Neural progenitor cell (in vitro differentiated cells): ENCODE results near the gene E2F6. TPM values are rescaled to one million over a fixed set of nuclear protein-coding genes. Genes with fewer than 3 reads are reported as not detected.

Source experiments
- DNase-seq: peaks from one replicate; pipeline ENCODE4 v3.0.0-alpha.2; 2016; ENCODE audit warnings: low spot score
- H2AFZ ChIP-seq: fragments of 200-600 bp; sonication (generic); replicated peaks from 2 replicates; pipeline ENCODE4 v1.6.1; 2016; ENCODE audit warnings: antibody characterized with exemption
- H3F3A ChIP-seq: fragments of 200-600 bp; sonication (generic); 2 replicates; pipeline ENCODE4 v1.6.1; 2016; ENCODE audit warnings: antibody characterized with exemption, low read depth
- H3K27ac ChIP-seq: fragments of 200-600 bp; sonication (generic); 2 replicates; pipeline ENCODE4 v1.5.1; 2016; ENCODE audit warnings: mild to moderate bottlenecking
- H3K27me3 ChIP-seq: fragments of 200-600 bp; sonication (generic); 2 replicates; pipeline ENCODE4 v1.6.1; 2016; ENCODE audit warnings: mild to moderate bottlenecking, moderate library complexity
- H3K36me3 ChIP-seq: fragments of 200-600 bp; sonication (generic); 2 replicates; pipeline ENCODE4 v1.5.1; 2016
- H3K4me1 ChIP-seq: fragments of 200-600 bp; sonication (generic); 2 replicates; pipeline ENCODE4 v1.6.1; 2016; ENCODE audit warnings: mixed run types
- H3K4me2 ChIP-seq: fragments of 200-600 bp; sonication (generic); 2 replicates; pipeline ENCODE4 v1.6.1; 2016
- H3K4me3 ChIP-seq: fragments of 200-600 bp; sonication (generic); 2 replicates; pipeline ENCODE4 v1.5.1; 2016
- H3K79me2 ChIP-seq: fragments of 200-600 bp; sonication (generic); 2 replicates; pipeline ENCODE4 v1.6.1; 2016; ENCODE audit warnings: low read depth
- H3K9ac ChIP-seq: fragments of 200-600 bp; sonication (generic); 2 replicates; pipeline ENCODE4 v1.6.1; 2016
- H3K9me3 ChIP-seq: fragments of 200-600 bp; sonication (generic); 2 replicates; pipeline ENCODE4 v1.5.1; 2016; ENCODE audit warnings: low read depth
- H4K20me1 ChIP-seq: fragments of 200-600 bp; sonication (generic); 2 replicates; pipeline ENCODE4 v1.6.1; 2016; ENCODE audit warnings: low read depth
- H3K27ac Mint-ChIP-seq: 3 replicates; pipeline ENCODE4 v1.8.0; 2021; ENCODE audit warnings: mixed read lengths
- H3K27me3 Mint-ChIP-seq: 2 replicates; pipeline ENCODE4 v1.8.0; 2022; ENCODE audit warnings: low read depth, mild to moderate bottlenecking, inconsistent platforms, moderate library complexity, mixed read lengths; ENCODE audit not compliant: insufficient read depth
- H3K36me3 Mint-ChIP-seq: 3 replicates; pipeline ENCODE4 v1.8.0; 2021; ENCODE audit warnings: mixed read lengths
- H3K4me1 Mint-ChIP-seq: 3 replicates; pipeline ENCODE4 v1.8.0; 2021; ENCODE audit warnings: mixed read lengths
- H3K4me3 Mint-ChIP-seq: 3 replicates; pipeline ENCODE4 v1.8.0; 2021; ENCODE audit warnings: mild to moderate bottlenecking, moderate library complexity, mixed read lengths
- H3K9me3 Mint-ChIP-seq: 3 replicates; pipeline ENCODE4 v1.8.0; 2020; ENCODE audit warnings: mixed read lengths
- CTCF ChIP-seq: fragments of 200-600 bp; sonication (generic); IDR thresholded peaks from 2 replicates; pipeline ENCODE4 v1.5.1; 2017; ENCODE audit warnings: antibody characterized with exemption, mild to moderate bottlenecking
- EZH2 ChIP-seq: fragments of 200-600 bp; sonication (generic); IDR thresholded peaks from 2 replicates; pipeline ENCODE4 v1.6.1; 2017; ENCODE audit warnings: antibody characterized with exemption, mild to moderate bottlenecking, moderate library complexity
- EZH2phosphoT487 ChIP-seq: fragments of 200-600 bp; sonication (generic); IDR thresholded peaks from 2 replicates; pipeline ENCODE4 v1.6.1; 2017; ENCODE audit warnings: antibody characterized with exemption
- total RNA-seq: library from RNA; depleted of rRNA; stranded (reverse); fragments of >200 nt; gene quantifications from 2 replicates; pipeline ENCODE4 v1.2.3, GENCODE V29; 2015; ENCODE audit warnings: low replicate concordance

Gene E2F6
- total RNA-seq, 1 donor from 2014 or later, result 36.3 TPM

DNA sequence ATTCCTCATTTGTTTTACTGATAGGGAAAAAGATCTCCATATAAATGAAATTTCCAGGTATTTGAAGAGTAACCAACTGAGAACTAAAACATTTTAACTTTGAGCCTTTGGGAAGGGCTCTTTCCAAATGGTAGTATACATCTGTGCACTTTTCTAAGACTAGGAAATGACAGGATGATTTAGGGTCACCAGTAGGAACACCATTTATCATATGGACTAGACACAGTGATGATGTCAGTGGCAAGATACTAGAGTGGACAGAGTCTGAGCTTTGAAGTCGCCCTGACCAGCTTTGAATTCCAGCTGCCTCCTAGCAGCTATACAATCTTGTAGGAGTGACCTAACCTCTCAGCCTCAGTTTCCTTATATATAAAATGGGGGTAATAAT, 56.4 kb downstream of the E2F6 start:
- no peak overlapping the region for H3K4me2 ChIP-seq

DNA sequence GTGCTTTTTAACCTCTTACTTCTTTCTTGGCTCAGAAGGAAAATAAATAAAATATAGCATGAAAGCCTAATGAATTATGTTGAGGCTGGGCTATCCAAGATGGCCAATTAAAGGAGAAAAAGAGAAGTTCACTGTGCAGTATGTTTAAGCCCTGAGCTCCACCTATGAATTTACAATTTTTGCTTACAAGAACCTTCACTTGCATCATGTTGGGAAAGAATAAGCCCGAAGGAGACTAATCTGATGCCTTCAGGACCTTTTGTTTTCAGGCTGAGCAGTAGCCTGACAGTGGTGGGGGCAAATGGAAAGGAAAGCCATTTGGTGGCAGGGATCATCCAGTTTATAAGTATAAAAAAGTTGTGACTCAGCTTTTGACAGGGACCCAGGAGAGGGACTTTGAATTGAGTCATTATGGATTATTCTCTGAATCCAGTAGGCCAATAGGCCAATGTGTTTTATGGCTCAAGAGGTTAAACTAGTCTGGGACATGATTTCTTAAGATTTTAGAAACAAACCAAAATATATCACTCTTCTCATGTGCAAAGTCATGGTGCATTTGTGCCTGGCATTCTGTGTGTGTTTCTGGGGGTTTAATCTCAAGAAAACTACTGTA, 56.9 kb downstream of the E2F6 start:
- Mint-ChIP-seq H3K4me1 (peaks cover 37% of the 10 kb centered on the region), H3K27ac (no peak overlapping the region), H3K36me3 (no peaks in the 10 kb centered on the region), H3K4me3 (no peak overlapping the region), H3K27me3 (peaks cover 4% of the 10 kb centered on the region), H3K9me3 (no peaks in the 10 kb centered on the region)
- no peaks in the 10 kb centered on the region for H3K79me2 ChIP-seq
- no peaks in the 10 kb centered on the region for H3K36me3 ChIP-seq
- H4K20me1 ChIP-seq, result no peaks in the 10 kb centered on the region
- no peak overlapping the region for H2AFZ ChIP-seq
- no peak overlapping the region for H3K27ac ChIP-seq
- H3K4me2 ChIP-seq, result no peak overlapping the region
- no peak overlapping the region for H3K4me3 ChIP-seq
- no peaks in the 10 kb centered on the region for H3K4me1 ChIP-seq
- TF ChIP-seq EZH2 (no peak), EZH2phosphoT487 (no peak), CTCF (no peak)
- no peaks in the 10 kb centered on the region for H3K27me3 ChIP-seq
- no peak overlapping the region for H3K9ac ChIP-seq
- no peak for DNase-seq
- H3K9me3 ChIP-seq, result no peaks in the 10 kb centered on the region
- no peaks in the 10 kb centered on the region for H3F3A ChIP-seq

More for the DNA sequence above, 56.4 kb downstream of the E2F6 start:
- Histone ChIP-seq H3K4me3 (no peak overlapping the region), H3K79me2 (no peaks in the 10 kb centered on the region), H4K20me1 (no peaks in the 10 kb centered on the region), H2AFZ (no peak overlapping the region), H3K9me3 (no peaks in the 10 kb centered on the region), H3K9ac (no peak overlapping the region), H3K36me3 (no peaks in the 10 kb centered on the region), H3K4me1 (no peaks in the 10 kb centered on the region), H3K27me3 (no peaks in the 10 kb centered on the region), H3K27ac (no peak overlapping the region), H3F3A (no peaks in the 10 kb centered on the region)
- DNase-seq, result no peak
- Mint-ChIP-seq H3K27ac (no peak overlapping the region), H3K9me3 (no peaks in the 10 kb centered on the region), H3K4me1 (peaks cover 39% of the 10 kb centered on the region), H3K36me3 (no peaks in the 10 kb centered on the region), H3K4me3 (no peak overlapping the region), H3K27me3 (peaks cover 4% of the 10 kb centered on the region)
- TF ChIP-seq EZH2, result no peak
- no peak for TF ChIP-seq CTCF
- TF ChIP-seq EZH2phosphoT487, result no peak

DNA sequence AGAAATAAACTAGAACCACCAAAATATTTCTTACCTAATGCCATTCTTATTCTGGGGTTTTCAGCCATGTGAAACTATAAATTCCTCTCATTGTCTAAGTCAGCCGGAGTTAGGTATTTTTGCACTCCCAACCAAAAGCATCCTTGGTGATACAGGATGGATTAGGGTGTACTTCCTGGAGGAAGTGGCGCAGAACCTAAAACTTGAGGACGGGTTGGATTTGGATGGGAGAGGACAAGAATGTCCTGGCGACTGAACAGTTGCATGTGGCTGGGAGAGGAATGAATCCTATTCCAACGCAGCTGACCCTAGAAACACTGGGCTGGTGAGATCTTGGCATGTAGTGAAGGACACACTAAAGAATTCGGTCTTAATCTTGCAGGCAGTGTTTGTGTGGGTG, 58.5 kb downstream of the E2F6 start:
- no peaks in the 10 kb centered on the region for H3K9me3 ChIP-seq
- no peak for TF ChIP-seq EZH2phosphoT487
- no peak for TF ChIP-seq CTCF
- no peak for TF ChIP-seq EZH2
- Mint-ChIP-seq H3K27me3 (peaks cover 6% of the 10 kb centered on the region), H3K4me3 (no peak overlapping the region), H3K36me3 (no peaks in the 10 kb centered on the region), H3K9me3 (peaks cover 3% of the 10 kb centered on the region), H3K4me1 (peaks cover 36% of the 10 kb centered on the region), H3K27ac (no peak overlapping the region)
- H3K27me3 ChIP-seq, result no peaks in the 10 kb centered on the region
- no peak overlapping the region for H3K4me2 ChIP-seq
- H3K27ac ChIP-seq, result no peak overlapping the region
- H3F3A ChIP-seq, result no peaks in the 10 kb centered on the region
- H4K20me1 ChIP-seq, result no peaks in the 10 kb centered on the region
- no peak overlapping the region for H3K4me3 ChIP-seq
- H3K4me1 ChIP-seq, result no peaks in the 10 kb centered on the region
- no peak overlapping the region for H3K9ac ChIP-seq
- H3K36me3 ChIP-seq, result no peaks in the 10 kb centered on the region
- H2AFZ ChIP-seq, result no peak overlapping the region
- DNase-seq, result no peak
- no peaks in the 10 kb centered on the region for H3K79me2 ChIP-seq
